ENCODE results near the gene NME3. TPM values are rescaled to one million over a fixed set of nuclear protein-coding genes. Genes with fewer than 3 reads are reported as not detected.

The NME3 gene
- total RNA-seq, 1 experiment from 2014 or later = 76.9 TPM

DNA sequence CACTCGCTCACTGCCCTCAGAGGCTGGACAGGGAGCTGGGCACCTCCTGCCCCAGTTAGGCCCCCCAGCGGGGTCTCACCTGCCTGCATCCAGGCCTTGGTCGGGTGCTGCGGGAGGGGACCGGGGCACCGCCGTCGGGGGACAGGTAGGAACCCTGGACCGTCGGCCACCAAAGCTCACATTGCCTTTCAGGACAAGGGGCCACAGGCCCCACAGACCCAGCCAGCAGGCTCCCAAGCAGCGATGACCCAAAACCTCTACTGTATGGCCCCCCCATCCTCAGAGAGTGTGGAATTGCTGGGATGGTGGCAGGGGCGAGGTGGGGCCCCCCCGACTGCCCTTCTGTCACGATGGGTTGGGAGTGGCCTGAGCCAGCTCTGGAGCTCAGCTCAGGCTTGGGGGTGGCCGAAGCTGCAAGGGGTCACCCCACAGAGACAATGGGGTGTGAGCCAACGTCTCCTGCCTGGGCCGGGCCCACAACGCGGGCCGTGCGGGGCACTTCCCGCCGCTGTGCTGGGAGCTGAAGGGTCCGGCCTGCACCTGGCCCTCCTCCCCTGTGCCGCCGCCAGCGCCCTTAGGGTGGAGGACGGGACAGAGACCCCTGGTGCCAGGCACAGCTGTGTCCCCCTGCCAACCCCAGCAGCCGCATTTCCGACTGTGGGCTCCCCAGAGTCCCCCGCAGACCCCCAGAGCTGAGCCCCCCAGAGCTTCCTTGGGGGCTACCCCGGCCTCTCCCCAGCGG is 21.7 kb upstream of the NME3 start:
- whole genome bisulfite sequencing (ENCODE audit: extremely low coverage, insufficient read length, low lambda C conversion rate) = no CpG with 5 or more reads among the region's 33 CpGs
- no peak overlapping the region for H2AK5ac ChIP-seq (ENCODE audit: insufficient read length, low read length)
- H4K5ac ChIP-seq (ENCODE audit: insufficient read length, low read depth, low read length) = no peak overlapping the region
- Mint-ChIP-seq H3K4me3 (no peak overlapping the region), H3K9me3 (peaks cover 13 to 15% of the 10 kb centered on the region in 2 experiments), H3K27ac (no peak overlapping the region), H3K27me3 (ENCODE audit: low read depth) (no peaks in the 10 kb centered on the region), H3K4me1 (no peaks in the 10 kb centered on the region), H3K36me3 (ENCODE audit: insufficient read depth in 1 of 3, low read depth in 3 of 3) (peaks cover 10 to 15% (median 14%) of the 10 kb centered on the region in 3 experiments)
- no peak overlapping the region for H3K4me2 ChIP-seq (ENCODE audit: insufficient read depth, insufficient read length, low read length)
- no peak overlapping the region for H3K18ac ChIP-seq (ENCODE audit: insufficient read length, low read depth, low read length)
- no peak overlapping the region for H3K23ac ChIP-seq (ENCODE audit: insufficient read length, low read depth, low read length)
- H2BK12ac ChIP-seq (ENCODE audit: insufficient read length, low read depth, low read length) = no peak overlapping the region
- H4K91ac ChIP-seq (ENCODE audit: insufficient read length, low read depth, low read length) = no peak overlapping the region
- no peak overlapping the region for H3K4ac ChIP-seq (ENCODE audit: low read depth, low read length)
- no peak overlapping the region for H2AFZ ChIP-seq (ENCODE audit: low read length)
- H3T11ph ChIP-seq (ENCODE audit: low read length) = no peak overlapping the region
- H4K20me1 ChIP-seq (ENCODE audit: control insufficient read depth, insufficient read depth, insufficient read length) = no peaks in the 10 kb centered on the region
- H3K56ac ChIP-seq (ENCODE audit: insufficient read length, low read depth, low read length) = no peak overlapping the region
- no peak overlapping the region for H3K14ac ChIP-seq (ENCODE audit: insufficient read depth, low read length)
- H3K27ac ChIP-seq (ENCODE audit: insufficient read length, low read depth, low read length) = no peak overlapping the region
- no peak overlapping the region for H2BK5ac ChIP-seq (ENCODE audit: insufficient read length, low read length)
- H3K27me3 ChIP-seq (ENCODE audit: insufficient read depth, low read length) = no peaks in the 10 kb centered on the region
- no peaks in the 10 kb centered on the region for H3K23me2 ChIP-seq (ENCODE audit: insufficient read length, low read depth, low read length, poor library complexity, severe bottlenecking)
- TF ChIP-seq, protein P1, sequence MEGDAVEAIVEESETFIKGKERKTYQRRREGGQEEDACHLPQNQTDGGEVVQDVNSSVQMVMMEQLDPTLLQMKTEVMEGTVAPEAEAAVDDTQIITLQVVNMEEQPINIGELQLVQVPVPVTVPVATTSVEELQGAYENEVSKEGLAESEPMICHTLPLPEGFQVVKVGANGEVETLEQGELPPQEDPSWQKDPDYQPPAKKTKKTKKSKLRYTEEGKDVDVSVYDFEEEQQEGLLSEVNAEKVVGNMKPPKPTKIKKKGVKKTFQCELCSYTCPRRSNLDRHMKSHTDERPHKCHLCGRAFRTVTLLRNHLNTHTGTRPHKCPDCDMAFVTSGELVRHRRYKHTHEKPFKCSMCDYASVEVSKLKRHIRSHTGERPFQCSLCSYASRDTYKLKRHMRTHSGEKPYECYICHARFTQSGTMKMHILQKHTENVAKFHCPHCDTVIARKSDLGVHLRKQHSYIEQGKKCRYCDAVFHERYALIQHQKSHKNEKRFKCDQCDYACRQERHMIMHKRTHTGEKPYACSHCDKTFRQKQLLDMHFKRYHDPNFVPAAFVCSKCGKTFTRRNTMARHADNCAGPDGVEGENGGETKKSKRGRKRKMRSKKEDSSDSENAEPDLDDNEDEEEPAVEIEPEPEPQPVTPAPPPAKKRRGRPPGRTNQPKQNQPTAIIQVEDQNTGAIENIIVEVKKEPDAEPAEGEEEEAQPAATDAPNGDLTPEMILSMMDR (conservative IDR thresholded peaks at IDR 0.05) = no peak
- no peaks in the 10 kb centered on the region for H3K79me1 ChIP-seq (ENCODE audit: insufficient read depth, low read depth, low read length, poor library complexity, severe bottlenecking)
- H2BK20ac ChIP-seq (ENCODE audit: low read depth, low read length, poor library complexity, severe bottlenecking) = no peak overlapping the region
- DNase-seq = no peak
- no peak overlapping the region for H4K8ac ChIP-seq (replicated peaks; ENCODE audit: insufficient read length, low read depth, low read length)
- no peak overlapping the region for H2BK15ac ChIP-seq (ENCODE audit: low read depth, low read length)
- no peak overlapping the region for H3K9ac ChIP-seq (ENCODE audit: extremely low read depth, insufficient read length, low read length)
- no peak overlapping the region for H2BK120ac ChIP-seq (ENCODE audit: low read depth, low read length, poor library complexity, severe bottlenecking)
- no peaks in the 10 kb centered on the region for H3K4me1 ChIP-seq (ENCODE audit: insufficient read depth, low read length)
- H3K9me3 ChIP-seq (ENCODE audit: control insufficient read depth, low read depth, low read length) = no peaks in the 10 kb centered on the region
- H3K79me2 ChIP-seq (ENCODE audit: insufficient read depth, low read length) = no peaks in the 10 kb centered on the region

All from H9 (cell line).